Stimulated activated CD4-positive, alpha-beta T cell treated with anti-CD3 and anti-CD28 coated beads, Interleukin-1b, Interleukin-23, amount 100 ng/mL, for 24 hours (primary cell): ENCODE measurements around the gene CSNK2A1.
"Not testable (repeated sequence)": the region's sequence is repeated elsewhere in the genome, so short reads cannot be mapped to it uniquely, and the experiment has no call there.

Source experiments
- DNase-seq, 4 experiments: peaks; one replicate each; pipeline ENCODE4 v3.0.0-alpha.2; 2020; ENCODE audit warnings: low read depth in 4 of 4, low spot score in 1 of 4

Gene CSNK2A1

DNA sequence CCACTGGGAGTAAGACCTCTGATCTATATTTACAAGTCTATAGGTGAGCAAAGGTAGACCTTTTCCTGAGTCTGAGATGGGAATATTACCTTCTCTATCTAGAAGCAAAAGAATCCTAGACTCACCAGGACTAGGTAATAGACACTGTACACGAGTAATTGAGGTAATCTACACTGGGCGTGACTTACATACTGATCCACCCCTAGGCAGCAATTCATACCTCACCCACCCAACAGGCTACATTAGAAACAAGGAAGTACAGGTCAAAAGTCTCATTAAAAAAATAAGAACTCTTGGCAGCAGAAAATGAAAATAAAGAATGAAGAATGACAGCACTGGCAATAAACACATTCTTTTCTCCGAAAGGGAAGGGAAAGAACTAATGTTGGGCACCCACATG, 7.6 kb downstream of the CSNK2A1 start:
- DNase-seq: no peak

GRCh38 chr20:533526-533925, 10.1 kb downstream of the CSNK2A1 start:
- no peak for DNase-seq

DNA sequence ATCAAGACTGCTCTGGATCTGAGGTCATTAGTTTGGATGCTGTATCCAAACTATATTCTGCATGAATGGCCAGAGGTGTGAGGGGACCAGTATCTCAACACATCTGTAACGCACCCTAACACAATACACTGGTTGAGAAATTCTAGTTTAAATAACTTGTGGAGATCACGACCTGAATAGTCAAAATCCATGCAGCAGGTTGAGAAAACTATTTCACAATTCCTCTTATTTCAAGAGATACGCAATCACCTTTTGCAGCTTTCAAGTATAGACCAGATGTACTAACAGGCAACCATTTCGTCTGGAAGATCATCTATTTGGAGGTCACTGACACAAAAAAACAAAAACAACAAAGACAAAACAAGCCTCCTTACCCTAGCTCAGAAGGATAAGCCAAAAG, 11.1 kb downstream of the CSNK2A1 start:
- DNase-seq: no peak

GRCh38 chr20:531608-532007, 12.0 kb downstream of the CSNK2A1 start:
- DNase-seq: no peak

GRCh38 chr20:530321-530720, 13.3 kb downstream of the CSNK2A1 start:
- no peak for DNase-seq

DNA sequence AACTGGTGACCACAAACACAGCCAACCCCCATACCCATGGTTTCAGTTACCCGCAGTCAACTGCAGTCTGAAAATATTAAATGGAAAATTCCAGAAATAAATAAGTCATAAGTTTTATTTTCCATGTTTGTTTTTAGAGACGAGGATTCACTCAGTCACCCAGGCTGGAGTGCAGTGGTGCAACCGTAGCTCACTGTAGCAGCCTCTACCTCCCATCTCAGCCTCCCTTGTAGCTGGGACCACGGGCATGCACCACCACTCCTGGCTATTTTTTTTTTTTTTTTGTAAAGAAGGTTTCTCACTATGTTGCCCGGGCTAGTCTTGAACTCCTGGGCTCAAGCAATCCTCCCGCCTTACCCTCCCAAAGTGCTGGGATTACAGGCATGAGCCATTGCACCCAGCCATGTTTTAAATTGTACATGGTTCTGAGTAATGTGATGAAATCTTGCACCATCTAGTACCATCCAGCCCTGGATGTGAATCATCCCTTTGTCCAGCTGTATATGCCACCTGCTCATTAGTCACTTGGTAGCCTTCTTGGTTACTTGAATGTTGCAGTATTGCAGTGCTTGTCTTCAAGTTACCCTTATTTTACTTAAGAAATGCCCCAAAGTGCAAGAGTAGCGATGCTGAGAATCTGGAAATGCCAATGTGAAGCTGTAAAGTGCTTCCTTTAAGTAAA, 14.5 kb downstream of the CSNK2A1 start:
- DNase-seq: no peak

GRCh38 chr20:527571-527886, 16.1 kb downstream of the CSNK2A1 start:
- no peak for DNase-seq

DNA sequence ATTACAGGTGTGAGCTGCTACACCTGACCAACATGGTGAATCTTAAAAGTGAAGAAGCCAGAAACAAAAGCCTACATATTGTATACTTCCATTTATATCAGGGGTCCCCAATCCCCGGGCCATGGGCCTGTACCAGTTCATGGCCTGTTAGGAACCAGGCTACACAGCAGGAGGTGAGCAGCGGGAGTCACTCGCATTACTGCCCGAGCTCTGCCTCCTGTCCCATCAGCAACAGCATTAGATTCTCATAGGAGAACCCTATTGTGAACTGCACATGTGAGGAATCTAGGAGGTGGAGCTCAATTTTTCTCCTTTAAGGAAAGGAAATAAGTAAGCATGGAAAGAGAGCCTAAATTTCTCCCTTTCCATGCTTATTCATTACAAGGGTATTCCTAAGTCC, 21.7 kb downstream of the CSNK2A1 start:
- no peak for DNase-seq

DNA sequence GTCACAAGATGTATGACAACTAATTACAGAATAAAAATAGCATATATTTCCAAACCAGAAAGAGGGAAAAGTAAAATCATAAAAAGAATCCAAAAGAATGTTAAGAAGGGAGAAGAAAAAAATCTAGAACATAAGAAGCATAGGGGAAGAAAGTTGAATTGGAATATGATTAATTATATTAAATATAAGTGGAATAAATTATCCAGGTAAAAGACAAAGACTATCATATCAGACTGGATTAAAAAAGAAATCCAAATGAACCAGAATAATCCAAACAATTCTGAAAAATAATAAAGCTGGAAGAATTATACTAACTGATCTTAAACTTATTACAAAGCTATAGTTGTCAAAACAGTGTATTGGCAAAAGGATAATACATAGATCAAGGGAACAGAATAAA, 23.6 kb downstream of the CSNK2A1 start:
- no peak for DNase-seq

DNA sequence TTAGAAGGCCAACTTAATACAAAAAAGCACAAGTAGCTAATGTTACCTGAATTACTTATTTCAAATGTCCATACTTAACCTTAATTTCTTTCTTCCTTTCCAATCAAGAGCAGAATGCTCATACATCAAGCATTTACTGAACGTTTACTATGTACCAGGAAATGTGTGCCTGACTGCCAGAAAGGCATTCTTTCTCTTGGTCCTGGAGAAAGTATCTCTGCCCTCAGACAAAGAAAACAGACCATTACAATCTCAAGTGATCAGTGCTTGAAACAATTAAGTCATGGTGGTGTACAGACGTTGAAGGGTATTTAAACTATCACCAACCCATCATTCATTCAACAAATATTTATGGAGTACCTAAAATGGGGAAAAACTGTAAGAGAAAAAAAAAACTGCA, 26.4 kb downstream of the CSNK2A1 start:
- DNase-seq: no peak

- no peak for DNase-seq
Observed at GRCh38 chr20:516799-517198, 26.8 kb downstream of the CSNK2A1 start.

- DNase-seq: no peak
Observed at GRCh38 chr20:515696-516095, 27.9 kb downstream of the CSNK2A1 start.

- DNase-seq: no peak
Observed at GRCh38 chr20:513429-513828, 30.2 kb downstream of the CSNK2A1 start.

DNA sequence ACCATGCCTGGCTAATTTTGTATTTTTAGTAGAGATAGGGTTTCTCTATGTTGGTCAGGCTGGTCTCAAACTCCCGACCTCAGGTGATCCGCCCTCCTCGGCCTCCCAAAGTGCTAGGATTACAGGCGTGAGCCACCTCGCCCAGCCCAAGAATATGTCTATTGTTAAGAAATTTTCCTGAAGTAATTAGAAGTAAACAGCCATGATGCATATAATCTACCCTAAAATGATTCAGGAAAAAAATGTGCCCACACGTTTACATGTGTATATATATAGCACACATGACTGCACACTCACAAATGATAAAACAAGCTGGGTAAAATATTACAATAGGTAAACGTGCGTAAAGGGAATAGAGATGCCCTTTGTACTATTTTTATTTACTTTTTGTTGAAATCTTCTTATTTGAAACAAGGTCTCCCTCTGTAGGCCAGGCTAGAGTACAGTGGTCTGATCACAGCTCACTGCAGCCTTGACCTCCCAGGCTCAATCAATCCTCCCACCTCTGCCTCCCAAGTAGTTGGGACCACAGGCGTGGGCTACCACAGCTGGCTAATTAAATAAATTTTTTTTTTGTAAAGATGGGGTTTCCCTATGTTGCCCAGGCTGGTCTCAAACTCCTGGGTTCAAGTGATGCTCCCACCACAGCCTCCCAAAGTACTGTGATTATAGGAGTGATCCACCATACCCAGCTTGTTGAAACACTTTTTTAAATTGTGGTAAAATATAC, 33.1 kb downstream of the CSNK2A1 start:
- DNase-seq: not testable (repeated sequence)

DNA sequence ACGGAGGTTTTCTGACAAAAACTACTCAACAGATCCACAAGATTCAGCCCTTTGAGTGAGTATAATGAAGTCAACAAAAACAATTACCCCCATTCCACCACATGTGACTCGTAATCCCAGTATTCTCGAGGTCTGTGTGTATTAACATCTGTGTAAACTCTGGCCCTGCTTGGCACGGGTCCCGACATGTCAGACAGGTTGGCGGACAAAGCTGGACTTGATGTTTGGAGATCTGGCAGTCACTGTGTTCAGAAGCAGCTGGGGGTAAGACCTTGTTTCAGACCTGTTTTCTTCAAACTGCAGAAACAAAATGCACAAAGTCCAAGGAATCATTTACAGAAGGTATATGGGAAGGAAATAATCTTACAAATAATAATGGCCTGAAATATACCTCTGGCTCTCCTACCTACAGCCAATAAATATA, 35.2 kb downstream of the CSNK2A1 start:
- not testable (repeated sequence) for DNase-seq

- DNase-seq: no peak
Observed at GRCh38 chr20:507761-508332, 35.7 kb downstream of the CSNK2A1 start.

DNA sequence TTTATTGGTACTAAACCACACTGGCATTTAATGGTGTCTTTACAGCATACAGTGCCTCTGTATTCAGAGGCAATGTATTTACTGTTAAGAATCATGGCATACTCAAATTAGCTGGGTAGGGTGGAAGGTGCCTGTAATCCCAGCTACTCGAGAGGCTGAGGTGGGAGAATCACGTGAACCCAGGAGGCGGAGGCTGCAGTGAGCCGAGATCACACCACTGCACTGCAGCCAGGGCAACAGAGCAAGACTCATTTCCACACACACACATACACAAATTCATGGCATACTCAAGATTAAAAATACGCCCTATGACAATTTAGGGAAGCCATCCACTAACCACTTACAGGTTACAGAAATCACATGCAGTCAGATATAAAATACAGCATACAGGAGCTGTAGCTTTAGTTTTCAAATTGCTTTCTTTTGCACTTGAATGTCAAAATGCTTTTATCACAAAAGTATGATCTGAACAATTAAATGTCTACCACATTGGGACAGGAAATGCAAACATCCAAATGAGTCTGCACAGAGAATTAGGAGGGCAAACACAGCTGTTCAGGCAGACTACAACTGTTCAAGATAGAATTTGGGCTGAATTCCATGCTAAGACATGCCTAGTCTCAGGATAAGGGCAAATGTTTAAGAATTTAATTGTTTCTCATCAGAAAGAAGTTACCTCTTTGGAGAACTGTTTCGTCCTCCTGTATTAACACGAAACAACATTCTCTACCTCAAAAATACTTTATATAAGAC, 36.4 kb downstream of the CSNK2A1 start:
- no peak for DNase-seq

DNA sequence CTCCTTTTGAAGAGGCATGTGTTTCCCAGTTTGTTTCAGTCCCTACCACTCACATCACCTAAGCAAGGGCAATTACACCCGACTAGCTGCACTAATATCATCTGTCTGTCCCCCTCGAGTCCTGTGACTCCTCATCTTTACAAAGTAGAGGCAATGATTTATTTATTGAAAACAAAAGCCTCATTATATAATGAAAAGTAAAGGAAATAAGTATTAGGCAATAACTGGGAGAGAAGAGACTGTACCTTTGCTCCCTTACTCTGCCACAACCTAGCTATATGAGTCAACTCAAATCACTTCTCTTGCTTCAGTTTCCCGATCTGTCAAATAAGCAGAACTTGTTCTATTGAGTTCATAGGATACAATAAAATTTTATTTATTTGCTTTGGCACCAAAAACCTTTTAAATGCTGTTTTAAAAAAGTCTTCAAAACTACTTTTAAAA, 38.9 kb downstream of the CSNK2A1 start:
- DNase-seq: no peak

DNA sequence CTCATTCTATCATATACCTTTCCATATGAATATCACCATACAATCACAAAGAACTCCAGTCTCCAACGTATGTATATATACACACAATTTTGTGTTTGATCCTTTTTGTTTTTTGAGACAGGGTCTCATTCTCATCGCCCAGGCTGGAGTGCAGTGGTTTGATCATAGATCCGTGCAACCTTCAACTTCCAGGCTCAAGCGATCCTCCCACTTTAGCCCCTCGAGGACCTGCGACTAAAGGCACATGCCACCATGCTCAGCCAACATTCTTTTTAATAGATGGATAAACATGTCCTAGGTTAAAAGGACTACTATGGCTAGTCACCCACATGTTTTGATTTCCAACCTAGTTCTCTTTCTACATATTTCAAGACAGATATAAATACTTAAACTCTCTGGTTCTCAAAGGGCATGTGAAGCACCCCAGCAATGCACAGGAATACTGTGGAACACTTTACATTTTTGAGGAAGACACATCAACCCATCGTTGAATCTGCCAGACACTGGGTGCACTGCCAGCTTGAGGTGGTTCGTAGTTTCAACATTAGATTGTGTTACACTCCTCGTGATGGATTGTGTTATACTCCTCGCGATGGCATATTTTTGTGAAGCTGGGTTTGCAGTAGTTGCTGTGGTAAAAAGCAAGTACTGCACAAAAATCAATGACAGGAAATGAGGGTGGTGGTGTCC, 40.4 kb downstream of the CSNK2A1 start:
- no peak for DNase-seq

GRCh38 chr20:497979-498378, 45.6 kb downstream of the CSNK2A1 start:
- DNase-seq: no peak

GRCh38 chr20:496126-496696, 47.4 kb downstream of the CSNK2A1 start:
- no peak for DNase-seq
